Retinal pigment epithelial cell (primary cell): ENCODE measurements around the gene OBSL1.

Source experiments
- DNase-seq: peaks from one replicate; pipeline ENCODE4 v3.0.0-alpha.2; 2010; ENCODE audit warnings: low read depth
- H3K4me3 ChIP-seq: 2 replicates; pipeline ENCODE4 v1.5.1; 2011; ENCODE audit warnings: mild to moderate bottlenecking, low read length, control low read depth, moderate library complexity
- TF ChIP-seq, protein P1 (sequence below): conservative IDR thresholded peaks from 2 replicates; pipeline ENCODE4 v1.5.1; 2011; ENCODE audit warnings: low read depth, low read length, control low read depth, inconsistent platforms

The OBSL1 gene

GRCh38 chr2:219570194-219570923 lies 980 bp downstream of the OBSL1 start:
- peak overlapping the region; percentile 52 for H3K4me3 ChIP-seq
- TF ChIP-seq, protein P1, sequence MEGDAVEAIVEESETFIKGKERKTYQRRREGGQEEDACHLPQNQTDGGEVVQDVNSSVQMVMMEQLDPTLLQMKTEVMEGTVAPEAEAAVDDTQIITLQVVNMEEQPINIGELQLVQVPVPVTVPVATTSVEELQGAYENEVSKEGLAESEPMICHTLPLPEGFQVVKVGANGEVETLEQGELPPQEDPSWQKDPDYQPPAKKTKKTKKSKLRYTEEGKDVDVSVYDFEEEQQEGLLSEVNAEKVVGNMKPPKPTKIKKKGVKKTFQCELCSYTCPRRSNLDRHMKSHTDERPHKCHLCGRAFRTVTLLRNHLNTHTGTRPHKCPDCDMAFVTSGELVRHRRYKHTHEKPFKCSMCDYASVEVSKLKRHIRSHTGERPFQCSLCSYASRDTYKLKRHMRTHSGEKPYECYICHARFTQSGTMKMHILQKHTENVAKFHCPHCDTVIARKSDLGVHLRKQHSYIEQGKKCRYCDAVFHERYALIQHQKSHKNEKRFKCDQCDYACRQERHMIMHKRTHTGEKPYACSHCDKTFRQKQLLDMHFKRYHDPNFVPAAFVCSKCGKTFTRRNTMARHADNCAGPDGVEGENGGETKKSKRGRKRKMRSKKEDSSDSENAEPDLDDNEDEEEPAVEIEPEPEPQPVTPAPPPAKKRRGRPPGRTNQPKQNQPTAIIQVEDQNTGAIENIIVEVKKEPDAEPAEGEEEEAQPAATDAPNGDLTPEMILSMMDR = no peak
- no peak for DNase-seq

GRCh38 chr2:219569635-219570034 lies 1.7 kb downstream of the OBSL1 start:
- TF ChIP-seq, protein P1 = no peak
- DNase-seq = no peak
- peak overlapping the region; percentile 52 for H3K4me3 ChIP-seq

DNA sequence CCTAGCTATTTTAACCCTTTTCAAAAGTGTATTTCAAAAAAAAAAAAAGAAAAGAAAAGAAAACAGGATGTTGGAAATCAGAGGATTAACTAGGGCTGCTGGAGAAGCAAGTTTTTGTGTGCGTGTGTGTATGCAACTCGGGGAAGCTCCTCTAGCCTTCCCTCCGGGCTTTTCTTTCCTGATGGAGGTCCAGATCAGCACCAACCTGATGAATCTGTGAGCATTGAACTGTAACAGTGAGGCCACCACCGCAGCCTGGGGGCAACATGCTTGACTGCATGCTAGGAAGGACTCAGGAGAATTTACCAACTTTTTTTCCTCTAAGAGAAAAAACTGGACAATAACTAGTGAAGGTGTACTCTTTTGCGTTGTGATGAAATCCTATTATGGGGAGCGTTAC lies 2.3 kb downstream of the OBSL1 start:
- peak; percentile 34 for DNase-seq
- TF ChIP-seq, protein P1 = no peak
- no peak overlapping the region for H3K4me3 ChIP-seq

DNA sequence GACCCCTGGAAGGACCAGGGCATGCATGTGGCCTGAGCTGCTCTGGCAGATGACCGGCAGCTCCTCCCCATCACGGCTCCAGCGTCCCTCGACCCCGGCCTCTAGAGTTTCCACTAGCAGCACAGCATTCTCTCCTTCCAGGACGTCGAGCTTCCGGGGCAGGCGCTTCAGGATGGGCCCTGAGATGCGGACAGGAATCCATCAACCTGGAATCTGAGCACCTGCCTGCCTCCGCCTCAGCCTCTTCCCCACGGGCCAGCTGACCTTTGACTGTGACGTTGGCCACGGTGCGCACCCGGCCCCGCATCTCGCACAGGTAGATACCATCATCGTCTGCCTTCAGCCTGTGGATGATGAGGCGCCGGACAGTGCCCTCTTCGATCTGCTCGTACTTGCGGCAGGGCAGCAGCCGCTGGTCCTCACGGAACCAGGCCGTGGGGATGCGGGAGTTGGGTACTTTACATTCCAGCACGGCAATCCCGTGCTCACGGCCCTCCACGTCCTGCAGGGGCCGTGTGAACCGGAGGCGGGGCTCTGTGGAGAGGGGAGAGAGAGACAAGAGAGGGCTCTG lies 3.5 kb downstream of the OBSL1 start:
- TF ChIP-seq, protein P1 = no peak
- H3K4me3 ChIP-seq = no peak overlapping the region
- DNase-seq = no peak

DNA sequence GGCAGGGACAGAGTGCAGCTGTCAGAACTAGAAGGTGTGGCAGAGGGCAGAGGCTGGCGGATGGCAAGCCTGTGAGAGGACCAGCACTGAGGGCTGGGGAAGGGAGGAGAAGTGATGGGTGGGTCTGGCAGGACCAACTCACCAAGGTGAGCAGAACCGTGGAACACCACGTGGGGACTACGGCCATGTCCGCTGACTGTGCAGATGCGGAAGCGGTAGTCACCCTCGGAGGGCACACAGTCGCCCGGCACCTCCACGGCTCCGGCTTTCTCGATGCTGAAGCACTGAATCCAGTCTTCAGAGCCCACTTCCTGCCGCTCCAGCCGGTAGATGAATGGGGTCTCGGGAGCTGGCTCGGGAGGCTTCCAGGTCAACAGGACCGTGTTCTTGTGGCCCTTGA lies 4.2 kb downstream of the OBSL1 start:
- no peak for DNase-seq
- H3K4me3 ChIP-seq = no peak overlapping the region
- TF ChIP-seq, protein P1 = no peak

- H3K4me3 ChIP-seq = no peak overlapping the region
- no peak for DNase-seq
- TF ChIP-seq, protein P1 = no peak
Measured at GRCh38 chr2:219566640-219567039, 4.7 kb downstream of the OBSL1 start.
